HG03175 (cell line): ENCODE data around the gene ACAP1.

Source experiments
- ATAC-seq: cut with Tn5 transposase; IDR thresholded peaks from one replicate; pipeline ENCODE4 v1.9.1; 2021; ENCODE audit warnings: mild to moderate bottlenecking, moderate library complexity; ENCODE audit not compliant: unreplicated experiment

The ACAP1 gene, protein sequence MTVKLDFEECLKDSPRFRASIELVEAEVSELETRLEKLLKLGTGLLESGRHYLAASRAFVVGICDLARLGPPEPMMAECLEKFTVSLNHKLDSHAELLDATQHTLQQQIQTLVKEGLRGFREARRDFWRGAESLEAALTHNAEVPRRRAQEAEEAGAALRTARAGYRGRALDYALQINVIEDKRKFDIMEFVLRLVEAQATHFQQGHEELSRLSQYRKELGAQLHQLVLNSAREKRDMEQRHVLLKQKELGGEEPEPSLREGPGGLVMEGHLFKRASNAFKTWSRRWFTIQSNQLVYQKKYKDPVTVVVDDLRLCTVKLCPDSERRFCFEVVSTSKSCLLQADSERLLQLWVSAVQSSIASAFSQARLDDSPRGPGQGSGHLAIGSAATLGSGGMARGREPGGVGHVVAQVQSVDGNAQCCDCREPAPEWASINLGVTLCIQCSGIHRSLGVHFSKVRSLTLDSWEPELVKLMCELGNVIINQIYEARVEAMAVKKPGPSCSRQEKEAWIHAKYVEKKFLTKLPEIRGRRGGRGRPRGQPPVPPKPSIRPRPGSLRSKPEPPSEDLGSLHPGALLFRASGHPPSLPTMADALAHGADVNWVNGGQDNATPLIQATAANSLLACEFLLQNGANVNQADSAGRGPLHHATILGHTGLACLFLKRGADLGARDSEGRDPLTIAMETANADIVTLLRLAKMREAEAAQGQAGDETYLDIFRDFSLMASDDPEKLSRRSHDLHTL

DNA sequence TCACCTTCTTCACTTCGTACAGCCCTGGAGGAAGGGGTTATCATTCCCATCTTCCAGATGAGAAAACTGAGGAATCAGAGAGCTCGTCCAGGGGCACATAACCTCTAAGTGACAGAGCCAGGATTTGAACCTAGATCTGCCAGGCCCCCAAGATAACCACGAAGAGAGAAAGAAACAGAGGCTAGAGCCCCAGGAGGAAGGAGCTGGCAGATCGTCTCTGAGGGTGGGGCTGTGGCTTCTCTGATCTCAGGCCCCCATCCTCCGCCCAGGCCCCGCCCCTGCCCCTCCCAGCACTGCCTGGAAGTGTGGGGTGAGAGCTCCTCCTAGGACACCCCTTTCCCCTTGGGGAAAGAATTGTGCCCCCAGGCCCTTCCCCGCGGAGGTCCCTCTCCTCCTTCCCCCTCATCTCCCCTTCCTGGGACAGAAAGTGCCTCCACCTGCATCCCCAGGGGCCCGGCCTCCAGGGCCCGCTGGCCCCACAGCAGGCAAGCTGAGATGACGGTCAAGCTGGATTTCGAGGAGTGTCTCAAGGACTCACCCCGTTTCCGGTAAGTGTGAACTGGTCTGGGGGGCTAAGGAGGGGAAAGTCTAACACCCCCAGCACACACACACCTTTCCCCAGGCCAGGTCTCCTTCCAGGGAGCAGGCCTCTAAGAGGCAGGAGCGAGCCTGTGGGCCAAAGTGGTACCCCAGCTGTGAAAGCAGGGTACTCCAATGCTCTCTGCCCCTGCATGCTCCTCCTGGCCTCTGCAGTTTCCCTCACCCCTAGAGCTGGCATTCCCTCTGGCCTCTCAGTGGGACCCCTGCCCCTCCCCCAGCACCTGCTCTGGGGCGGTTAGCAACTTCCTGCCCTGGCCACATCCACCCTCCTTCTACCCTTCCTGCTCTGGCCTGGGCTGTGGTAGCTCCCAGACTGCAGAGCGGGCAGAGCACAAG is at the start of gene ACAP1:
ACAP1 (plus strand) TSS at position 290 of the 936 bp plus-strand sequence; CDS start at position 496, 206 bp downstream.
- peak; percentile 62 for ATAC-seq

DNA sequence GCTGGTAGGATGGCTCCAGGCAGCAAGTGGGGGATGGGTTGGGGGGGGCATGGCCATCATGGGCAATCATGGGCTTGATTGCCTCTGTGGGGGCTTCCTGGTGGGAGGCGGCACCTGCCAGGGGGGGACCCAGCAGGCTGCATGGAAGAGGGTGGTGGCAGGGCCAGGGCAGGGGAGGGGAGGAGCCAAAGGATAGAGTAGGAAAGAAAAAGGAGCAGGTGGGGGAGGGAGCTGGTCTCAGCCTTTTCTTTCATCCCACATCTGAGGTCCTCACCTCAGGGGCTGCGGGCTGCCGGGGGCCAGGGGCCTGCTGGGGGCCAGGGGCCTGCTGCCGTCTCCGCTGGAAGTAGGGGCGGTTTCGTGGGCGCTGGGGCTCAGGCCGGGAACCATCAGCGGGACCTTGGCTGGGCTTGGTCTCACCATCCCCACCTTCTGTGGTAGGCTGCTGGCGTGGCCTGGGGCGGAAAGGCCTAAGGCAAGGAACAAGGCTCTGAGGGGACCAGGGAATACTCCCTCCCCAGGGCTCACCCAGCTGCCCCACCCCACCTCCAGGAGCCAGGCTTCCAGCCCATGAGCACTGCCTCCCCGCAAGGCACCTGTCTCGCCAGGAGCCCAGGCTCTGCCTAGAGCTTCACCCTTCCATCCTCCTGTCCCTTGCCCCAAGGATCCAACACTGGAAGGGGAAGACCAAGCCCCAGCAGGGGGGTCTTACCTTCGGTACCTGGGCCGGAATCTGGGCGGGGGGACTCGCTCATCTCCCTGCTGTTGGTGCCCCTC is 46.9 kb upstream of the ACAP1 start:
- no peak for ATAC-seq

DNA sequence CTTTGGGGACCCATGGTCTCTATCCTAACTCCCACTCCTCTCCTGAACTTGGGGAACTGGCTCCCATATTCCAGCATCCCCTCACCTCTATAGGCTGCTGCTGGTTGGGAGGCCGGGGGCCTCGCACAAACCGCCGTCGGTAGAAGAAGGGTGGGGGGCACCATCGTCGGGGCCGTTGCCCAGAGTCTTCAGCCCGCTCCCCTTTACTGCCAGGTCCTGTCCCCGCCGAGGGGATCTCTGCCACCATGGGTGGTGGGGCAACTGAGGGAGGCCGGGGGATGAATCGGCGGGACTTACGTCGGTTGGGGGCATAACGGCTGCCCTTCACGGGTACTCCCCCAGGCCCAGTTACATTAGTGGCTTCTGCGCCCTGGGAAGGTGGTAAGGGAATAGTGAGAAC is 46.2 kb upstream of the ACAP1 start:
- no peak for ATAC-seq

DNA sequence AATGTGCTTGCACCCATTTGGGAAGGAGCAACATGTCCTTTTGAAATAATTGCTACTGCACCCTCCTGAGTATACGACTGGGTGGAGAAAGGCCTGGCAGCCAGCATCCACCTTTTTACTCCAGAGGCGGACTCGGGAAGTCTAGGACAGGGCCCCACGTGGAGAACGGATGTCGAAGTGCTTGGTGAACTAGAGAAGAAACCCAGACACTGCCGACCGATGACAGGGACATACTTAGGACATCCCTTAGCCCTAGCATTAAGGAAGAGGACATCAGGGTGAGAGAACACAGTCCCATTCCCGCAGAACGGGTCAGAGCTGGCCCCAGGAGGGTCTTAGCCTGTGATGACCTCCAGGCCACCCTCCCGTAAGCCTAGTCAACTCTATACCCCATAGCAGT is 45.6 kb upstream of the ACAP1 start:
- ATAC-seq, result no peak

DNA sequence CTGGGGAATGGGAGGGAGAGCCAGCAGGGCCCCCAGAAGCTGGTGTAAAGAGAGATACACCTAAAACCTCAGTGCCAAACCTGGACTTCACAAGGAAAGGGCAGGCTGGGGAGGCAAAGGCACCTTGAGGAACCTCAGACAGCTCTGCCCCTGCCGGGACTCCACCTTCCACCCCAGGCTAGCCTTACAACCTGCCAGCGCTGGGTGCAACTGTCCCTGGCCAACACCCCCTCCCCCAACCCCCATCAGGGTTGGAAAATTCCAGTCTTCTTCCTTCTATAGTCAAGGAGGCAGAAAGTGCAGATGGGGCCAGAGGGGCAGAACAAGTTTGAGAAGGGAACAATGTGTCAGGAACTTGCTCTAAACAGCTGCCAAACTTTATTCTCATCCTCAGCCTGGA is 44.1 kb upstream of the ACAP1 start:
- no peak for ATAC-seq

DNA sequence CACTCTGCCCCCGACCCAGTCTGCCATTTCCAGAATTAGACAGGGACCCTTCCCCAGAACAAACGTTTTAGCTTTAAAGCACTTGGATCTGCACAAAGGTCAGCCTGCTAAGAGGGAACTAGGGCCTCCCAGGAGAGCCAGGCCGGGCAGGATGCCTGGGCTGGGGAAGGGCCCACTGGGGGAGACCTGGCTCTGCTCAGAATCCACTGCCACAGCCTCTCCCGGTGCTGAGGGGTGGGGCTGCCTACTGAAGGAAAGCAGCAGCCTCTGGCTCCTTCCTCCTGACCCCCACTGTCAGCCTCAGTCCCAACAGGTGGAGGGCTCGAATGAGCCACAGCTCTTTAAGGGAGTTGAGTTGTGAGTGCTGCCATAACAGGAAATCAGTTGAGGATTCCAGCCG is 43.6 kb upstream of the ACAP1 start:
- ATAC-seq, result no peak

DNA sequence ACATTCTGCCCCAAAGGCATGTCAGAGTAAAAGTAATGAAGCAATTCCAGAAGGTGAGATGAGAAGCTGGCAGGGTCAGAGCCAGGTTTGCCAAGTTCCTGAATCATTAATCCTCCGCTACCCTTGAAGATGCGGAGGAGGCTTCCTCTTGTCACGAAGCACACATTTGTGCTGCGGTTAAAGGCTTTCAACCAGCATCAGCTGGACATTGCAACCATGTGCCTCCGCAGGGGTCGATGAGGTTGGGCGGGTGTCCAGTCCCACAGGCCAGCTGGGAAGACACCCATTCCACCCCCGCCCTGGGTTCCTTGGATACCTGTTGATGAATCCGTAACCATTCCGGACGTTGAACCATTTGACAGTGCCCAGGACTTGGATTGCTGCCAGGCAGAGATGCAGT is 43.2 kb upstream of the ACAP1 start:
- no peak for ATAC-seq

DNA sequence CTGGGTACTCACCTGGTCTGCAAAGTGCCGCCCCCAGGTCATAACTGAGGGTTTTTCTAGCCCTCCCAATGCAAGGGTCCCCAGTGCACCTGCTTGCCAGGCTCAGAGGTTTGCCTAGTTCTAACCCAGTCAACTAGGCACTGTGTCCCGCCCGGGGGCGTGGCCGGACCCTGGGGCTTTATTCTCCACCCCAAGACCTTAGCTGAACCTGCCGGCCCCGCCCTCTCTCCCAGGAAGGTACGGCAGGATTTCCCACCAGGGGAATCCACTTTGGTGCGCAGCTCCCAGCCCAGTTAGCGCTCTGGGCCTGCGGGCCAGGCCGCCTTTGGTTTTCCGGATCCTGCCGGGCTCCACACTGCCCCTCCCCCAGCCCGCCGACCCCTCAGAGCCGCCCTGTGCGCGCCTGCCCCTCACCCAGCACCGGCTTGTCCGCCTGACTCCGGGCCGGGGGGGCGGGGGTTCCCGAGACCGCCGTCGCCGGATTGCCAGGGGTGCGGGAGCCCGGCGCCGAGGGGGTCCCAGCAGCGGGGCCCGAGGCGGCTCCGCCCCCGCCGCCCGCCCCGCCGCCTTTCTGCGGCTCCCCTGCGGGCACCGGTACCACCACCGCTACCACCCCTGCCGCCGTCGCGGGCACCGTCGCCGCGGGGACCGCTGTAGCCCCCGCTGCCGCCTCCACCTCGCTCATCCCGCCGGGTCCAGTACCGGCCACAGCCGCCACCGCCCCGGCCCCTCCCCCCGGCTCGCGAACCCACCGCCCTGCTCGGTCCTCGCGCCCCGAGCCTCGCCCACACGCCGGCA is 42.3 kb upstream of the ACAP1 start:
- ATAC-seq, result no peak

DNA sequence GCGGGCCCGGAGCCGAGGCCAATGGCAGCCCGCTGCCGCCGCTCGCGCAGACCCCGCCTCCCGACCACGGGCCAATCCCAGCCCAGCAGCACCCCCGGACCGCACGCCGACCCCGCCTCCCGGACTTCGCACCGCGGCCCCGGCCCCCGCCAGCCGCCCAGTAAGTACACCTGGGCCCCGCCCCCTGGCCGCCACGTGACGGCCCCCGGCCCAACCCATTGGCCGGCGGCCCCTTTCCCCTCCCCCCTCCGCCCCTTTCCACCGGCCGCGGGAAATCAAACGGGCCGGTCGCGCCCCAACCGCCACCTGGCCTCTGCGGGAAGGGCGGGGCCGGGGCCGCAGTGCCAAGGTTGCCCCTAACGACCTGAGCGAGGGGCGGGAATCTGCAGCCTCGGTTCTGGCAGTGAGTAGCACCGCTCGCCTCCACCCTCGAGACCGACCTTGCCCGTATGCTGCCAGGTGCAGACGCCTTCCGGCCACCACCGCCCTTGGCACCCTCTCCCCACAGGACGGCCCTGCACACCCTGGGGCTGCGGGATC is 41.6 kb upstream of the ACAP1 start, which contains the start of gene YBX2:
YBX2 (minus strand) TSS at position 26 of the 540 bp plus-strand sequence. CDS start 139 bp downstream, outside the sequence.
- ATAC-seq, result no peak

DNA sequence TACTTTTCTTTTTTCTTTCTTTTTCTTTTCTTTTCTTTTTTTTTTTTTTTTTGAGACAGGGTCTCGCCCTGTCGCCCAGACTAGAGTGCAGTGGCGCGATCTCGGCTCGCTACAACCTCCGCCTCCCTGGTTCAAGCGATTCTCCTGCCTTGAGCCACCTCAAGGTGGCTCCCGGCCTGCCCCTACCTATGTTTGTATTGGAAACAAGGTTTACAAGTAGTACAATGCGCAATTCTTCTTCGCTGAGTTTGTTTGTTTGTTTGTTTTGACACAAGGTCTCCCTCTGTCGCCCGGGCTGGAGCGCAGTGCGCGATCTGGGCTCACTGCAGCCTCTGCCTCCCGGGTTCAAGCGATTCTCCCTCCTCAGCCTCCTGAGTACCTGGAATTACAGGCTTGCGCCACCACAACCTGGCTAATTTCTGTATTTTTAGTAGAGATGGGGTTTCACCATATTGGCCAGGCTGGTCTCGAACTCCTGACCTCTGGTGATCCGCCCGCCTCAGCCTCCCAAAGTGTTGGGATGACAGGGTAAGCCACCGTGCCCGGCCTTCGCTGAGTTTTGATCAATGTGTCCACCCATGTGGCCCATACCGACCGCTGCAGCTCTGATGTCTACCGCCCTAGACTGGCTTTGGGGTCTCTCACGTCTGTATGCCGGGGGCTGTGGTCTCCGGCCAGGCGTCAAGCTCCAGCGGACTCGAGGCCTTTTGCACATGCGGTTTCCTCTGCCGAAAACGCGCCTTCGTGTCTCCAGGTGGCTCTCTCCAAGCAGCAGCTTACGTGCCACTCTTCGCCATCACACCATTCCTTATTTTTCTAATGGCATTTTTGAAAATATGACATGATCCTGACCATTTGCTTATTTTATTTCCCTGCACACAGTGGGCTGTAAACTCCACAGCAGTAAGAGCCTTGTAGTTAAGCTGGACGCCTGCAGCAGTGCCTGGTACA is 40.8 kb upstream of the ACAP1 start:
- ATAC-seq, result no peak

DNA sequence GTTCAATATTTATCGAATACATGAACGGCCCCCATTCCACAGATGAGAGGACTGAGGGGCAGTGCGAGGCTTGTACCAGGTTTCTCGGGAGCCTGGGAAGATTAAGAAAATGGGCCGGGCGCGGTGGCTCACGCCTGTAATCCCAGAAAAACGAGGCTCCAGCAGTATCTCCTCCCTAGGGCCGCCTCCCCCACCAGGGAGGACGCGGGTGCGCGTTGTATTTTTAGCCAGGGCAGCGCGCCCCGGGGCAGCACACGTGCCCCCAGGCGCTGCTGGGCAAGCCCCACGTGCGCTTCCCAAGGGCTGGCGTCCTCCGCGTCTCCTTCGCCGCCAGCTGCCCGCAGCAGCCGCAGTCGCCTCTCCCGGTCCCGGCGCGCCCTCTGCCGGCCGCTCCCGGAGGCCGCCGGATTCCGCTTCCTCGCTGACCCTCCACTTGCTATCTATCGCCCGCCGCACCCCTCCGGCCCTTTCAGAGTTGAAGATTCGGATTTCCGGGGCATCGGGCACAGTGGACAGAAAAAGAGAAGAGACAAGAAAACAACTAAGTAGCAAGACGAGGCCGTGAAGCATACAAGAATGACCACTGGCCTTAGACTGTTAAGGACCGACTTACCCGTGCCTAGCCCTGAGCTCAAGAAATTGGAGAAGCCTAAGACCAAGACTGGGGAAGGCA is 40.0 kb upstream of the ACAP1 start:
- ATAC-seq, result no peak

DNA sequence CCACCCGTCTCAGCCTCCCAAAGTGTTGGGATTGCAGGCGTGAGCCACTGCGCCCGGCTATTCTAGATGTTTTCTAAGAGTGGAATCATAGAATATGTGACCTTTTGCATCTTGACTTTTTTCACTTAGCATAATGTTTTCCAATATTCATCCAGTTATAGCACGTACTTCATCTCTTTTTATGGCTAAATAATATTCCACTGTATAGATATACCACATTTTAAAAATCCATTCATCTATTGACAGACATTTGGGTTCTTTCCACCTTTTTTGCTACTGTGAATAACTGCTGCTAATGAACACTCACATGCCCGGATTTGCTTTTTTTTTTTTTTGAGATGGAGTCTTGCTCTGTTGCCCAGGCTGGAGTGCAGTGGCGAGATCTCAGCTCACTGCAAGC is 32.1 kb upstream of the ACAP1 start:
- ATAC-seq, result no peak

DNA sequence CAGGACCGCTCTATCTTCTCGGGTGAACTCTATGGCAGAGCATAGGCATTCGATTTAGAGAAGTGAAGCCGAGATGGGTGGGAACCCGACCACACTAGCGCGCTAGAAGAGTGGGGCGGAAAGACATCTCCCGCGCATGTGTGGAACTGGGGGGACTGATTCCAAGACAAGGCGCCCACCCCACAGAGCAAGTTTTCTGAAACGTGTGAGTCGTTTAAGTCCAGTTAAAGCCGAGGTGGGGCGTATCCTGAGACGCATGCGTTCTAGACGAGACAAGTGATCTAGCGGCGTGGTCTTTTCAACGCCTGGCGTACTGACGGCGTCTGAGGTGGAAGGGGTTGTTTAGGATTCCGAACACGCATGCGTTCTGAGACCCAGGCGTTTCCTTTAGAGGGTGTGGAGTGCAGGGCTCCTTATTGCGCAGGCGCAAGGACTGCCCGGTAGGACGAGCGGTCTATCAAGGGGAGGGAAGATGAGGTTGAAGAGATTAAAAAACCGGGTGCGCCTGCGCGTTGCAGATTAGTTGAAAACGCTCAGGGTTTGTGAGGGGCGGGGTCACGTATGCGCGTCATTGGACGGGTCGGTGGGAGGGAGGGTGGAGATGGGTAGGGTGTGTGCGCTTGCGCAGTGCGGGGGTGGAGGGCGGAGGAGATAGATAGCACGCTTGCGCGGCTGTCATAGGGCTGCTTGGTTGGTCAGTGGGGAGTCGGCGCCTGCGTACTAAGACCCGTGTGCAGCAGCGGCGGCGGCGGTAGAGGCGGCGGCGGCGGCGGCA is 29.2 kb upstream of the ACAP1 start, which contains the start of gene EIF5A:
EIF5A (plus strand) TSS at position 718 of the 775 bp plus-strand sequence. CDS start 2,008 bp downstream, outside the sequence.
- peak; percentile 78 for ATAC-seq

DNA sequence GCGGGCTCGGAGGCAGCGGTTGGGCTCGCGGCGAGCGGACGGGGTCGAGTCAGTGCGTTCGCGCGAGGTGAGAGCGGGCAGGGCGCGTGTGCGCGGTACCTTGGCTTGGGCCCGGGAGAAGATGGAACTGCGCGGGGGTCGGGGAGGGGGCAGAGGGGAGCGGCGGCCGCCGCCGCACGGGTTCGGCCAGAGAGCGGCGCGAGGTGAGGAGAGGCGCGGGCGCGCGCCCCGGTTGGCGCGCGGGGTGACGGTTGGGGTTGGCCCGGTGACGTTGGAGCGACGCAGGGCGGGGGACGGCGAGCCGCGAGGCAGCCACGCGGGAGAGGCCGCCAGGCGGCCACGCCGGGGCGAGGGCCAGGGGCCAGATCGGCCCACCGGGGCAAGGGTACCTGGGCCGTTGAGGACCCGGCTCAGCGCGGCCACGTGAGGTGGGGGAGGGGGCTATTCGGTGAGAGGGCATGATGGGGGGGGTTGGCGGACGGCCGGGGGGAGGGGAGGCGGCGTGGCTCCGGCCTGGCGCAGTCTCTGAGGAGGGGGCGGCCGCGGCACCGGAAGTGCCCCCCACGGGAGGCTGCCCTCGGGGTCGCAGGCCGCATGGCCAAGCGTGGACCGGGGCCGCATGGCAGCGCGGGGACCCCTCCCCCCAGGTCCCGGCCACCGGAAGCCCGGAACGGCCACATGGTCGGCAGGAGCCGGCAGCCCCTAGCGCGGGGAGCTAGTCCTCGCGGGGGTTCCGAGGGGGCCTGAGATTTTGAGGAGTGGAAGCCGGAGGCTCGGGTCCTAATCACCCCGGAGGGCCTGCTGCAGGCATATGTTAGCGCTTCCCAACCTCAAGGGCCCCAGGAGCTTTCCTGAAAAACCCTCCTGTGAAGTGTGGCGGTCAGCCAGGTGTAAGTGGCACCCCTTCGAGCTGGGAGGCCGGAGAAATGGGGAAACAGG is 28.4 kb upstream of the ACAP1 start:
- no peak for ATAC-seq

DNA sequence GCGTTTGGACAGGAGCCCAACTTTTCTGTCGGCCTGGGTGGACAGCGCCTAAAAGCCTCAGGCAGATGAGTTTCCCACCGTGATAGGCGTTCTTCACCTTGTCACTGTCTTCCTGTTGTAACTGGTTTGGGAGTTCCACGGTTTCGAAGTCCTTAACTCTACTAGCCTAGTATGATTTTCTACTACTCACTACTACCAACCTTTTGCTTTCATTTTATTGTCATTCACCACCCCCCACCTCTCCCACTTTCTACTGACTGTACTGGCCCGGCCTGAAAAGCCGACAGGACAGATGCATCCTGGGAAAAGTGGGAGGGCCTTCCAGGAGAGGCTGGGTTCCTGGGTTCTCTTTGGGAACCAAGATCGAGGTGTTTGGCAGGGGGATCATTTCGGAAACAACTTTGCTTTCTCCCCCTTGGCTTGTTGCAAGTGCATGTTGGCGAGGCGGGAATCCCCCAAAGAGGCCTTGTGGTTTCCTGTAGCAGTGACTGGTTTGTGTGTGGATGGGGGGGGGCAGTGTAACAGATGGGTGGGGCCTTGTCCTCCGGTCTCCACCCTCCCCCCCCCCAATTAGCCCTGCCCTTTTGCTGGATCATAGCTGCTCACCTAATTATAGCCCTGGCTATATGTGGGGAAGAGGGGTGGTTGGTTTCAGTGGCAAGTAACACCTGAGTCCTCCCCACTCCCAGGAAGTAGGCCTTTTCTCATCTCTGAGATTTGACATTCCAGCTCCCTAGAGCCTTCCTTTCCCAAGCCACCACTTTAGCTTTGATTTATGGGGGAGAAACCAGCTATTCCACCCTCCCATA is 27.5 kb upstream of the ACAP1 start:
- ATAC-seq, result no peak
